ENCODE measurements around the gene DHRS4L2.
"Not testable (repeated sequence)": the region's sequence is repeated elsewhere in the genome, so short reads cannot be mapped to it uniquely, and the experiment has no call there.

The DHRS4L2 gene

DNA sequence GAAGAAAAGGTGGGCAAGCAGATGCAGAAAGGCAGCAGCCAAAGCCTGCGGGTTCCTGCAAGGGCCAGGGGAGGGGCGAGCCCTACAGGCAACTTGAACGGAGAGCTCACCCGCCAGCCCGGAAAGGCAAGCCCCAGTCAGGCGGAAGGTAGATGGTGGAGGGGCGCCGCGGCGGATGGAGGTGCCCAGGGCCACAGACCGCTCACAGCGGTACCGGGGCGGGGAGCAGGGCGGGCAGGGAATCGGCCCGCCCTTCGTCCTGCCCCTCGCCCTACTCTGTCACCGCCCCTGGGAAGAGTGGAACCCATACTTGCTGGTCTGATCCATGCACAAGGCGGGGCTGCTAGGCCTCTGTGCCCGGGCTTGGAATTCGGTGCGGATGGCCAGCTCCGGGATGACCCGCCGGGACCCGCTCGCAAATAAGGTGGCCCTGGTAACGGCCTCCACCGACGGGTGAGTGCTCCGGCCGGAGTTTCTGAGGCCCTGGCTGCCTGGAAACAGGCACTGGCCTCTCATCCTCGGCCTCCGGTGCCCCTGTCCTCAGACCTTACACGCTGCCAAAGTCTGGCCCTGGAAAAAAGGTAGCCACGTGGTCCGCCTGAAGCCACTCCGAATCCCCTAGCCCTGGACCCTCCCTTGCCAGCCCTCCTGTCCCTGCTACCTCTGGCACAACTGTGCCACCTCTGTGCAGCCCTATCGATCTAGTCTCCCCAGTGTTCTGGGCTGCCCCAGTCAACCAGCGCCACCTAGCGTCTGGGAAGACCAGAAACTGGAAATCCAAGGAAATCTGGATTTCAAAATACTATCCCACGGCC is 35.1 kb upstream of the DHRS4L2 start, which contains the start of gene DHRS4:
Gene DHRS4, plus strand, starts transcription at position 307 of the 815 bp plus-strand sequence. Its CDS starts 19 bp downstream, at position 326.
- H3K4me3 ChIP-seq (ENCODE audit: extremely low read depth, insufficient read depth, low read length, poor library complexity, severe bottlenecking) = peak within 1 kb of the TSS; percentile 71
- no peaks in the 10 kb centered on the region for H3K36me3 ChIP-seq (ENCODE audit: control insufficient read depth, insufficient read depth, low read length)
- H3K27ac ChIP-seq (ENCODE audit: low read depth, low read length, severe bottlenecking) = peak within 1 kb of the TSS; percentile 43
- peaks cover 9% of the 10 kb centered on the region for H3K4me1 ChIP-seq (ENCODE audit: control insufficient read depth, insufficient read depth, low read length, poor library complexity, severe bottlenecking)
- WGBS, 2 experiments (ENCODE audit: insufficient coverage in 2 of 2) = 0 to 2% methylated on average over 39 to 43 of the region's 44 CpGs
- H3K9me3 ChIP-seq (ENCODE audit: control insufficient read depth, low read length) = peaks cover 5% of the 10 kb centered on the region

DNA sequence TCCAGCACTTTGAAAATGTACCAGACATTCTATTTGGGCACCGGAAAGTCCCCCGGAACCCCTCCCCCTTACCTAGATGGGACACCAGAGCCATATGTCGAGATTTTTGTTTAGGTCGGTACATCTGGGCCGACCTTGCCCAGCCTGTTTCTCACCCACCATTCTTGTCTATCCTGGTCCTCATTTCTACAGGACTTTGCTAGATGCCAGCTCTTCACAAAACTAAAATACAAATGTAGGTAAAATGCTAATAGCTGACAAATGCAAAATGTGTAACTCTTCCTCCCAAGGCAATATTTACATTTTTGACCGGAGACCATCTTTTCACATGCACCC is 34.5 kb upstream of the DHRS4L2 start:
- not testable (repeated sequence) for H3K9me3 ChIP-seq (ENCODE audit: control insufficient read depth, low read length); H3K36me3 ChIP-seq (ENCODE audit: control insufficient read depth, insufficient read depth, low read length); H3K27ac ChIP-seq (ENCODE audit: low read depth, low read length, severe bottlenecking); H3K4me1 ChIP-seq (ENCODE audit: control insufficient read depth, insufficient read depth, low read length, poor library complexity, severe bottlenecking)
- H3K4me3 ChIP-seq (ENCODE audit: extremely low read depth, insufficient read depth, low read length, poor library complexity, severe bottlenecking) = peak overlapping the region; percentile 71
- 0% methylated on average over 2 of the region's 6 CpGs for WGBS, 2 experiments (ENCODE audit: insufficient coverage in 2 of 2)

DNA sequence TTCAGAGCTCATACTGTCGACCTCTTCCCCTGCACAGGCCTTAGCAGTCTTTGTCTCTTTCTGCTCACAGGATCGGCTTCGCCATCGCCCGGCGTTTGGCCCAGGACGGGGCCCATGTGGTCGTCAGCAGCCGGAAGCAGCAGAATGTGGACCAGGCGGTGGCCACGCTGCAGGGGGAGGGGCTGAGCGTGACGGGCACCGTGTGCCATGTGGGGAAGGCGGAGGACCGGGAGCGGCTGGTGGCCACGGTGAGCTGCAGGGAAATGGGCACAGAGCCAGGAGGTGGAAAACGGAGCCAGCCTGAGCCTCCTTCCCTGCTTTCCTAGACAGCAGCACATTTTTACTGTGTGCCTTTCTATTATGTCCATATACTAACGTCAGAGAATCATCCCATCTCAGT is 33.8 kb upstream of the DHRS4L2 start:
- not testable (repeated sequence) for H3K27ac ChIP-seq (ENCODE audit: low read depth, low read length, severe bottlenecking); H3K4me3 ChIP-seq (ENCODE audit: extremely low read depth, insufficient read depth, low read length, poor library complexity, severe bottlenecking); H3K36me3 ChIP-seq (ENCODE audit: control insufficient read depth, insufficient read depth, low read length); H3K4me1 ChIP-seq (ENCODE audit: control insufficient read depth, insufficient read depth, low read length, poor library complexity, severe bottlenecking); H3K9me3 ChIP-seq (ENCODE audit: control insufficient read depth, low read length)
- WGBS, 2 experiments (ENCODE audit: insufficient coverage in 2 of 2) = 94 to 100% methylated on average over 7 to 14 of the region's 20 CpGs

DNA sequence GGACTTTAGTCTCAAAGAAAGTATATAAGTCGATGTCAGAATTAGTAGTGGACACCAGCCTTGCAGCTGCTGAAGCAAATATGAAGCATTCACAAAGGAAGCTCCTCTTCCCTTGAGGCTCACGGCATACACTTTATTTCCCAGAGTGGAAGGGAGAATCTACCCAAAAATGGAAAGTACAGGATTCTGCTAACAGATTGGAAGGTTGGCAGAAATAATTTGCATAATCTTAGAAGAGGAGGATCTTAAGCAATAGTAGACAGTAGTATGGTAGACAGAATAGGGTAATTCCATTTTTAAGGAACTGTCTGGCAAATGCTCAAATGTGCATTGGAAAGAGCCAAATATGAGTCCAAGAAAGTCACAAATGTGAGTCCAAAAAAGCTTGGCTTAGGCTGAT is 32.9 kb upstream of the DHRS4L2 start:
- not testable (repeated sequence) for H3K27ac ChIP-seq (ENCODE audit: low read depth, low read length, severe bottlenecking); H3K9me3 ChIP-seq (ENCODE audit: control insufficient read depth, low read length); H3K36me3 ChIP-seq (ENCODE audit: control insufficient read depth, insufficient read depth, low read length); H3K4me3 ChIP-seq (ENCODE audit: extremely low read depth, insufficient read depth, low read length, poor library complexity, severe bottlenecking); H3K4me1 ChIP-seq (ENCODE audit: control insufficient read depth, insufficient read depth, low read length, poor library complexity, severe bottlenecking)
- 100% methylated on average over 1 of the region's 2 CpGs; no CpG with 5 or more reads in 1 of the 2 experiments for WGBS, 2 experiments (ENCODE audit: insufficient coverage in 2 of 2)

DNA sequence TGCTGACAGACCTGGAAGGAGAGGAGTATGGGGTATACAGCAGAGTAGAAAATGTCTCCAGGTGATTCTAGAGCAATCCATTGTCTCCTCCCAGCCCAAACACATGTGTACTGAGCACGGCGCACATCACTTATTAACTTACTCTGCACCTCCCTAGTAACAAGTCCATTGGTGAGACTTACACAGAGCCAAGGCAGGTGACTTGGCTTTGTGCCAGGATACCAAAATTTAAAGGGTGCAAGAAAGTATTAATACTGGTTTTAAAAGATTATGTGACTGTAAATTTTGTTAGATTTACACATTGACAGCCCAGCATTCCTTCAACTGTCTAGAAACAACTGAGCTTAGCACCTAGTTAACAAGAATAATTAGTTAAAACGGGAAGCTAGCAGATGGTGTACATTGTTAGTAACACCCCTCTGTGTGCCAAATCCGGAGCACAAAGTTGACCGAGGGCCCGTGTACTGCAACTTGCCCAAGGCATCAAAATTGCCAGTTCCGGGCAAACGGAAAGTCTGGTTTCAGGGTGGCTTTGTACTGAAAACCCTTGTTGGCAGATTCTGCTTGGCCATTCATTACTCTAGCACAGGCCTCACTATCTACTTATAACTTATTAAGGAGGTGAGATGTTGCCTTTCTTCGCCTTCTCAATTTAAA is 30.7 kb upstream of the DHRS4L2 start:
- not testable (repeated sequence) for H3K27ac ChIP-seq (ENCODE audit: low read depth, low read length, severe bottlenecking); H3K4me1 ChIP-seq (ENCODE audit: control insufficient read depth, insufficient read depth, low read length, poor library complexity, severe bottlenecking); H3K9me3 ChIP-seq (ENCODE audit: control insufficient read depth, low read length); H3K4me3 ChIP-seq (ENCODE audit: extremely low read depth, insufficient read depth, low read length, poor library complexity, severe bottlenecking); H3K36me3 ChIP-seq (ENCODE audit: control insufficient read depth, insufficient read depth, low read length)
- 93 to 100% methylated on average over 5 to 6 of the region's 9 CpGs for WGBS, 2 experiments (ENCODE audit: insufficient coverage in 2 of 2)

DNA sequence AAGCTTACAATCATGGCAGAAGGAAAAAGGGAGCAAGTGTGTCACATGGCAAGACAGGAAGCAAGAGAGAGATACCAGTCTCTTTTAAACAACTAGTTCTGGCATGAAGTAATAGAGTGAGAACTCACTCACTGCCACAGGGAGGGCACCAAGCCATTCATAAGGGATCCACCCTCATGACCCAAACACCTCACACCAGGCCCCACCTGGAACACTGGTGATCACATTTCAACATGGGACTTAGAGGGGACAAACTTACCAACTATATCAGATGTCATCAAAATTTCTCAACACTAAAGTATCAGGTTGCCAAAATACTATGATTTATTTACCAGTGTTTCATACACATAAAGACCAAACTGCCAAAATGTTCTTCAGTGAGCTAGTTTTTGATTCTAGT is 27.8 kb upstream of the DHRS4L2 start:
- H3K4me3 ChIP-seq (ENCODE audit: extremely low read depth, insufficient read depth, low read length, poor library complexity, severe bottlenecking); H3K4me1 ChIP-seq (ENCODE audit: control insufficient read depth, insufficient read depth, low read length, poor library complexity, severe bottlenecking); H3K36me3 ChIP-seq (ENCODE audit: control insufficient read depth, insufficient read depth, low read length); H3K9me3 ChIP-seq (ENCODE audit: control insufficient read depth, low read length); H3K27ac ChIP-seq (ENCODE audit: low read depth, low read length, severe bottlenecking): not testable (repeated sequence)

DNA sequence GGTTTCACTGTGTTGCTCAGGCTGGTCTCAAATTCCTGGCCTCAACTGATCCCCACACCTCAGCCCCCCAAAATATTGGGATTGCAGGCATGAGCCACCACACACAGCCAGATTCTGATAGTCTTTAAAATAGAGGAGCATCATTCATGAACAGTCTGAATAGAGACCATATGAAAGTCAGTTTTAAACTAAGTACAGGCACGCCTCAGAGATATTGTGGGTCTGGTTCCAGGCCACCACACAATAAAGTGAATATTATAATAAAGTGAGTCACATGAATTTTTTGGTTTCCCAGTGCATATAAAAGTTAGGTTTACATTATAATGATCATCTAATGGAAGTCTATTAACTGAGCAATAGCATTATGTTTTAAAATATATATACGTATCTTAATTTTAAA is 27.0 kb upstream of the DHRS4L2 start:
- not testable (repeated sequence) for H3K9me3 ChIP-seq (ENCODE audit: control insufficient read depth, low read length); H3K4me1 ChIP-seq (ENCODE audit: control insufficient read depth, insufficient read depth, low read length, poor library complexity, severe bottlenecking); H3K4me3 ChIP-seq (ENCODE audit: extremely low read depth, insufficient read depth, low read length, poor library complexity, severe bottlenecking); H3K36me3 ChIP-seq (ENCODE audit: control insufficient read depth, insufficient read depth, low read length); H3K27ac ChIP-seq (ENCODE audit: low read depth, low read length, severe bottlenecking)
- WGBS, 2 experiments (ENCODE audit: insufficient coverage in 2 of 2) = no CpG with 5 or more reads among the region's 2 CpGs

DNA sequence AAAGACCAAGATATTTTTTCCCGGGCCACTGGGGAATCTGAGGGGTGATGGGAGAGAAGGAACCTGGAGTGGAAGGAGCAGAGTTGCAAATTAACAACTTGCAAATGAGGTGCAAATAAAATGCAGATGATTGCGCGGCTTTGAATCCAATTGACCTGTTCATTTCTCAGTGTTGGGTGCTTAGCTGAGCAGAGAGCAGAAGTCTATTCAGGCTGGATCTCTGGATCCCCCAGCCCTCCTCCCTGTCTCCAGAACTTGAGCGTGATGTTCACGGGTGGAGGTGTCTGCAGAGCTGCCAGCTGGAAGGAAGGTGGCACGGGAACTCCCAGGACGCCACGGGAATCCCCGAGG is 19.6 kb upstream of the DHRS4L2 start:
- not testable (repeated sequence) for H3K36me3 ChIP-seq (ENCODE audit: control insufficient read depth, insufficient read depth, low read length)
- WGBS, 2 experiments (ENCODE audit: insufficient coverage in 2 of 2) = no CpG with 5 or more reads among the region's 9 CpGs

DNA sequence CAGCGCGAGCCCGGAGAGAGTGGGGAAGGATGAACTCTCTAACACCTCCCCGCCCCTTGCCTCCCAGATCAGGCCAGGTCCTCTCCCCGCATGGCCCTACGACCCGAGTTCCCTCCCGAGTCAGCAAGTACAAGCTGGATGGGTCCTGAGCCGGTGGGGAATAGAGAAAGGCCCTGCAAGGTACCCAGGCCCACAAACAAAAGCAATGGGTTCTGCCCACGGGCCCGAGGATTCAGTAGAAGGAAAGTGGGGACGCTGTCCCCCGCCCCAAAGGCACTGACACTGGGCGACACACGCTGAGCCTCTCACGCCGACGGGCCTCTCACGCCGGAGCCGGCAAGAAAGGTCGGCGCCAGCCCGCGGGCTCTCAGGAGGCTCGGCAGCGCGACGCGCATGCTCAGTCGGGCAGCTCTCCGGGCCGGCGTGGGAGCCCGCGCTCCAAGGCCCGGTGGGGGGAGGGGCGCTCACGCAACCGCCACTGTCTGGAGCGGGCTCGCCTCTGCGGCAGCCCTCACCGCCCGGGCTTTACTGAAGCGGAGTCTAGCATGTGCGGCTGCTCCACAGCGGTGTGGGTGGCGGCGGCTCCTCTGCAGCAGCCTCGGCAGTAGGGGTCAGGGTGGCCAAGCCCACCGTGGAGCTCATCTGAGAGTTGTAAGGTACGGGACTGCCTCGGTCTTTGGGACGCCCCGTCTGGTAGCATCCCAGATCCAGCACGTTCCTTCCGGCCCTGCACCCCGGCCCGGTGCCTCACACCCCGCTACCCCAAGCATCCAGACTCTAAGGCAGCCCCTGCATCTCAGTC is 19.0 kb upstream of the DHRS4L2 start:
- H3K27ac ChIP-seq (ENCODE audit: low read depth, low read length, severe bottlenecking); H3K36me3 ChIP-seq (ENCODE audit: control insufficient read depth, insufficient read depth, low read length); H3K4me1 ChIP-seq (ENCODE audit: control insufficient read depth, insufficient read depth, low read length, poor library complexity, severe bottlenecking); H3K9me3 ChIP-seq (ENCODE audit: control insufficient read depth, low read length): not testable (repeated sequence)
- peak overlapping the region; percentile 11 for H3K4me3 ChIP-seq (ENCODE audit: extremely low read depth, insufficient read depth, low read length, poor library complexity, severe bottlenecking)
- 30 to 33% methylated on average over 20 to 43 of the region's 61 CpGs for WGBS, 2 experiments (ENCODE audit: insufficient coverage in 2 of 2)

More for the DNA sequence above, 19.6 kb upstream of the DHRS4L2 start:
- not testable (repeated sequence) for H3K4me1 ChIP-seq (ENCODE audit: control insufficient read depth, insufficient read depth, low read length, poor library complexity, severe bottlenecking); H3K27ac ChIP-seq (ENCODE audit: low read depth, low read length, severe bottlenecking); H3K4me3 ChIP-seq (ENCODE audit: extremely low read depth, insufficient read depth, low read length, poor library complexity, severe bottlenecking); H3K9me3 ChIP-seq (ENCODE audit: control insufficient read depth, low read length)

DNA sequence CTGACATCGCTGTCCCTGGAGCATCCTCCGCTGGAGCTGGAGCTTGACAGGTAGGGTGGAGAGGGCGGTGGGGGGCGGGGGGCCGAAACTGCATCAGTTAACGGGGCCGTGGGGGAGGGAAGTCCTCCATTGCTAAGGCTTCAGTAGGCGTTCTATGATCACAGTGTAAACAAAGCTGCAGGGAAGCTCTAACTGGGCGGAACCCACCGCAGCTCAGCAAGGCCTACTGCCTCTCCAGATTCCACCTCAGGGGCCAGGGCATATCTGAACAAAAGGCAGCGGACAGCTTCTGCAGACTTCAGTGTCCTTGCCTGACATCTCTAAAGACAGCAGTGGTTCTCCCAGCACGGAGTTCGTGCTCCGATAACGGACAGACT is 18.5 kb upstream of the DHRS4L2 start:
- H3K4me1 ChIP-seq (ENCODE audit: control insufficient read depth, insufficient read depth, low read length, poor library complexity, severe bottlenecking); H3K4me3 ChIP-seq (ENCODE audit: extremely low read depth, insufficient read depth, low read length, poor library complexity, severe bottlenecking); H3K36me3 ChIP-seq (ENCODE audit: control insufficient read depth, insufficient read depth, low read length); H3K27ac ChIP-seq (ENCODE audit: low read depth, low read length, severe bottlenecking); H3K9me3 ChIP-seq (ENCODE audit: control insufficient read depth, low read length): not testable (repeated sequence)
- 90 to 100% methylated on average over 2 to 7 of the region's 15 CpGs for WGBS, 2 experiments (ENCODE audit: insufficient coverage in 2 of 2)

DNA sequence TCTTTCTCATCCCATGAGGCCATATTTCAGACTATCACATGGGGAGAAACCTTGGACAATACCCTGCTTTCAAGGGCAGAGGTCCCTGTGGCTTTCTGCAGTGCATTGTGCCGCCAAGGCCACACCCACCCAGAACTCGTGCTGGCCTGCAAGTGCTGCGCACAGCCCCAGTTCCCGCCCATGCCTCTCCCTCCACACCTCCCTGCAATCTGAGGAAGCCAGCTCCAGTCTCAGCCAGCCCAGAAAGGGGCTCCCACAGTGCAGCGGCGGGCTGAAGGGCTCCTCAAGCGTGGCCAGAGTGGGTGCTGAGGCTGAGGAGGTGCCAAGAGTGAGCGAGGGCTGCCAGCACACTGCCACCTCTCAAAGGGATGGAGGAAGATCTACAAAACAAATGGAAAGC is 15.6 kb upstream of the DHRS4L2 start:
- 66 to 72% methylated on average over 3 to 6 of the region's 8 CpGs for WGBS, 2 experiments (ENCODE audit: insufficient coverage in 2 of 2)
- not testable (repeated sequence) for H3K4me1 ChIP-seq (ENCODE audit: control insufficient read depth, insufficient read depth, low read length, poor library complexity, severe bottlenecking); H3K4me3 ChIP-seq (ENCODE audit: extremely low read depth, insufficient read depth, low read length, poor library complexity, severe bottlenecking); H3K27ac ChIP-seq (ENCODE audit: low read depth, low read length, severe bottlenecking); H3K36me3 ChIP-seq (ENCODE audit: control insufficient read depth, insufficient read depth, low read length); H3K9me3 ChIP-seq (ENCODE audit: control insufficient read depth, low read length)

Data from mesodermal cell (in vitro differentiated cells).